Endodermal cell (in vitro differentiated cells): ENCODE results near the gene ARHGAP10. TPM values are rescaled to one million over a fixed set of nuclear protein-coding genes. Genes with fewer than 3 reads are reported as not detected.

Experiments
- DNase-seq: peaks from one replicate; pipeline ENCODE4 v3.0.0-alpha.2; 2017
- H3K27ac ChIP-seq: 2 replicates; pipeline ENCODE4 v1.5.1; 2013; ENCODE audit warnings: mild to moderate bottlenecking, low read depth, low read length, moderate library complexity
- H3K27me3 ChIP-seq: 2 replicates; pipeline ENCODE4 v1.6.1; 2013; ENCODE audit warnings: mild to moderate bottlenecking, low read length, moderate library complexity; ENCODE audit not compliant: insufficient read depth, control insufficient read depth, poor library complexity, severe bottlenecking
- H3K36me3 ChIP-seq: 2 replicates; pipeline ENCODE4 v1.7.0; 2013; ENCODE audit warnings: mild to moderate bottlenecking, low read length, moderate library complexity; ENCODE audit not compliant: control insufficient read depth, insufficient read depth
- H3K4me1 ChIP-seq: one replicate; pipeline ENCODE4 v1.7.0; 2013; ENCODE audit warnings: low read length; ENCODE audit not compliant: control insufficient read depth, insufficient read depth
- H3K4me3 ChIP-seq: 2 replicates; pipeline ENCODE4 v1.5.1; 2013; ENCODE audit warnings: mild to moderate bottlenecking, low read length, moderate library complexity
- H3K9ac ChIP-seq: 2 replicates; pipeline ENCODE4 v1.6.1; 2013; ENCODE audit warnings: mild to moderate bottlenecking, low read length, moderate library complexity; ENCODE audit not compliant: poor library complexity, severe bottlenecking; ENCODE audit errors: extremely low read depth
- H3K9me3 ChIP-seq: 2 replicates; pipeline ENCODE4 v1.6.1; 2013; ENCODE audit warnings: mild to moderate bottlenecking, low read length, moderate library complexity; ENCODE audit not compliant: control insufficient read depth
- H3K27ac Mint-ChIP-seq: 2 replicates; pipeline ENCODE4 v1.8.0; 2020; ENCODE audit warnings: mixed read lengths
- H3K27me3 Mint-ChIP-seq: 2 replicates; pipeline ENCODE4 v1.8.0; 2021; ENCODE audit warnings: mild to moderate bottlenecking, mixed read lengths; ENCODE audit not compliant: insufficient read depth
- H3K36me3 Mint-ChIP-seq: 2 replicates; pipeline ENCODE4 v1.8.0; 2020; ENCODE audit warnings: low read depth, mixed read lengths
- H3K4me1 Mint-ChIP-seq: 2 replicates; pipeline ENCODE4 v1.8.0; 2020; ENCODE audit warnings: mixed read lengths
- H3K4me3 Mint-ChIP-seq: 2 replicates; pipeline ENCODE4 v1.8.0; 2020; ENCODE audit warnings: mild to moderate bottlenecking, moderate library complexity, mixed read lengths
- H3K9me3 Mint-ChIP-seq: 2 replicates; pipeline ENCODE4 v1.8.0; 2020; ENCODE audit warnings: mild to moderate bottlenecking, mixed read lengths
- CTCF ChIP-seq: fragments of 200-600 bp; sonication (generic); conservative IDR thresholded peaks from 2 replicates; pipeline ENCODE4 v1.5.0; 2021; ENCODE audit warnings: antibody characterized with exemption, mild to moderate bottlenecking
- WGBS, 2 experiments: methylation state at CpG; one replicate each; pipeline versions ENCODE4 v1.1.5 to v1.1.7; 2013; ENCODE audit warnings: missing lambda C conversion rate in 2 of 2, mixed read lengths in 1 of 2; ENCODE audit not compliant: insufficient coverage in 1 of 2, insufficient read length in 1 of 2; 5-methylcytosine and 5-hydroxymethylcytosine counted together
- total RNA-seq, 2 donors: library from RNA; stranded (reverse); fragmentation: NEBNext Ultra II Directional in 1 of 2; extraction: Animal tissue kit (Norgen Biotek cat#: 25700) in 1 of 2; gene quantifications; 2 replicates in 1 of 2; 3 replicates in 1 of 2; pipeline ENCODE4 v1.2.1, GENCODE V29; 2021

The ARHGAP10 gene
- total RNA-seq, 2 donors from 2014 or later, result 9.1 to 11.8 TPM

GRCh38 chr4:148114436-148114835 lies 382.5 kb downstream of the ARHGAP10 start:
- H3K36me3 Mint-ChIP-seq, result no peaks in the 10 kb centered on the region
- H3K9me3 Mint-ChIP-seq, result no peaks in the 10 kb centered on the region
- H3K27me3 ChIP-seq, result no peaks in the 10 kb centered on the region
- no peak overlapping the region for H3K27ac ChIP-seq
- no peak overlapping the region for H3K4me3 ChIP-seq
- H3K27me3 Mint-ChIP-seq, result no peaks in the 10 kb centered on the region
- no peak overlapping the region for H3K27ac Mint-ChIP-seq
- H3K9me3 ChIP-seq, result no peaks in the 10 kb centered on the region
- H3K9ac ChIP-seq, result no peak overlapping the region
- DNase-seq, result no peak
- H3K4me3 Mint-ChIP-seq, result no peak overlapping the region
- H3K36me3 ChIP-seq, result no peaks in the 10 kb centered on the region
- H3K4me1 ChIP-seq, result no peaks in the 10 kb centered on the region
- peaks cover 2% of the 10 kb centered on the region for H3K4me1 Mint-ChIP-seq
- no peak for TF ChIP-seq CTCF

- no peak for TF ChIP-seq CTCF
- H3K4me3 Mint-ChIP-seq, result no peak overlapping the region
- DNase-seq, result no peak
- Histone ChIP-seq H3K27me3 (no peaks in the 10 kb centered on the region), H3K27ac (no peak overlapping the region), H3K4me3 (no peak overlapping the region), H3K36me3 (no peaks in the 10 kb centered on the region), H3K4me1 (no peaks in the 10 kb centered on the region), H3K9me3 (no peaks in the 10 kb centered on the region), H3K9ac (no peak overlapping the region)
- H3K36me3 Mint-ChIP-seq, result no peaks in the 10 kb centered on the region
- no peak overlapping the region for H3K27ac Mint-ChIP-seq
- peaks cover 2% of the 10 kb centered on the region for H3K4me1 Mint-ChIP-seq
- H3K9me3 Mint-ChIP-seq, result peaks cover 6% of the 10 kb centered on the region
- WGBS, 2 experiments, result 88 to 92% methylated on average over 2 of the region's 2 CpGs
- H3K27me3 Mint-ChIP-seq, result no peaks in the 10 kb centered on the region
Measured at GRCh38 chr4:148116264-148116663, 384.4 kb downstream of the ARHGAP10 start.

GRCh38 chr4:148116969-148117368 lies 385.1 kb downstream of the ARHGAP10 start:
- H3K27me3 ChIP-seq, result no peaks in the 10 kb centered on the region
- no peak overlapping the region for H3K27ac Mint-ChIP-seq
- no peak for DNase-seq
- no peaks in the 10 kb centered on the region for H3K27me3 Mint-ChIP-seq
- H3K9me3 ChIP-seq, result peaks cover 4% of the 10 kb centered on the region
- H3K4me1 Mint-ChIP-seq, result no peaks in the 10 kb centered on the region
- peak; percentile 24 for TF ChIP-seq CTCF
- no peak overlapping the region for H3K27ac ChIP-seq
- no peaks in the 10 kb centered on the region for H3K4me1 ChIP-seq
- peaks cover 12% of the 10 kb centered on the region for H3K9me3 Mint-ChIP-seq
- H3K4me3 ChIP-seq, result no peak overlapping the region
- no peak overlapping the region for H3K9ac ChIP-seq
- H3K4me3 Mint-ChIP-seq, result no peak overlapping the region
- 83 to 93% methylated on average over 1 to 4 of the region's 4 CpGs for WGBS, 2 experiments
- H3K36me3 ChIP-seq, result no peaks in the 10 kb centered on the region
- no peaks in the 10 kb centered on the region for H3K36me3 Mint-ChIP-seq
